Stimulated activated CD4-positive, alpha-beta T cell treated with anti-CD3 and anti-CD28 coated beads, Interleukin-2, amount 100 ng/mL, for 48 hours (primary cell): ENCODE results near the gene PDSS2.

Experiments
- DNase-seq, 2 donors: peaks; one replicate each; pipeline ENCODE4 v3.0.0-alpha.2; 2020

The PDSS2 gene

DNA sequence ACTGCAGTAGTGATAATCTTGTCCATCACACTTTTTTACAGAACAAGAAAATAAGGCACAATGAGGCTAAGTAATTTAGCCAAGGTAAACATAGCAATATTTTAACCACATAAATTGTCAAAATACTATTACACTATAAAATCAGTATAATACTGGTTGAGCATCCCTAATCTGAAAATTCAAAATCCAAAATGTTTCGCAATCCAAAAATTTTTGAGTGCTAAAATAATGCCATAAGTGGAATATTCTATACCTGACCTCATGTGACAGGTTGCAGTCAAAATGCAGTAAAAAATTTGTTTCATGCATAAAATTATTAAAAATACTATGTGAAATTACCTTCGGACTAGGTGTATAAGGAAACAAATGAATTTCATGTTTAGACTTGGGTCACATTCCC is 101.5 kb downstream of the PDSS2 start:
- DNase-seq: no peak

DNA sequence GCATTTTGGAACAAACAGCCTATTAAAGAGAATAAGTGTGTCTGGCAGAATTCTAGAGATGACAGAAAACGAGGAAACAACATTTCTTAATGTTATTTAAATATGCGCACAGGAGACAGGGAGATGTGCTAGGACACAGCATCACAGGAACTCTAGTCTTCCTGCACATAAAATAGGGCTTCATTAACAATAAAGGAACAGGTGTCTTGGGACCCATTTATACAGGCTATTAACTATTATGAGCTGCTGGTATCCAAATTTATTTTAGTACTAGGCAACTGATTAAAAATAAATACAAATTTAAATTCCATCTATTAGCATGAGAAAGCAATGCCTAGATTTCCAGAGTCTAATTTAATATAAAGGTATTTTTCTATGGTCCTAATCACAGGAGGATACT is 102.3 kb downstream of the PDSS2 start:
- DNase-seq: no peak

DNA sequence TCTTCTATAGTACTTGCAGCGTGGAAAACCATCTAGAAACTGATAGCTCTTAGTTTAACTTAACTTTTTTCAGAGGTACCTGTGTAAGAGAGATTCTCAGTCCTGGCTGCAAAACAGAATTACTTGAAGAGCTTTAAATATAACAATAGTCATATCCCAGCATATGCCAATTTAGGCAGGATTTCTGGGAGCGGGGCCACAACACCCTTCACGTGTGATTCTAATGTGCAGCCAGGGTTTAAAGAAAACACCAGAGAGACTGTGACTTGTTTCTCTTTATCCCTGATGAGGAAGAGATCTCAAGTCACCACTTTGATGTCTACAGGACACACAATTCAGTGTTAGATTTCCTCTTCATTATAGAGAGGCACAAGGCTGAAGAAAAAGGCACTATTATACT is 103.7 kb downstream of the PDSS2 start:
- DNase-seq: no peak

DNA sequence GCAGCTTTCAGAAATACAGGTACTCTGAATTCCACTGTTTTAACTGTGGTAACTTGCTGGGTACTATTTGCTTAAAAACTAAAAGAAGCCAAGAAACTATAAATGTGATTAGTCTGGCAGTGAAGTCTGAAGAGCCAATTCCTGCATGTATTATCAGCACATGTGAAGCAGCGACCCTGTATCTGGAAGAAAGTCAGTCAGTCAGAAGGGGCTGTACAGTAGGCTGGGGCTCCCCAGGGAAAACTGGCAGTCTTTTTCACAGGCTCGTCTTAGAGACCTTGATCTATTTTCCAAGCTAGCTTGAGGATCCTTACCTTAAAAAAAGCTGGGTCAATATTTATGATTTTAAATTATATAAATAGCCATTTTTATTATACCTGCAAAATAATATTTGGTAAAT is 104.9 kb downstream of the PDSS2 start:
- DNase-seq: no peak

DNA sequence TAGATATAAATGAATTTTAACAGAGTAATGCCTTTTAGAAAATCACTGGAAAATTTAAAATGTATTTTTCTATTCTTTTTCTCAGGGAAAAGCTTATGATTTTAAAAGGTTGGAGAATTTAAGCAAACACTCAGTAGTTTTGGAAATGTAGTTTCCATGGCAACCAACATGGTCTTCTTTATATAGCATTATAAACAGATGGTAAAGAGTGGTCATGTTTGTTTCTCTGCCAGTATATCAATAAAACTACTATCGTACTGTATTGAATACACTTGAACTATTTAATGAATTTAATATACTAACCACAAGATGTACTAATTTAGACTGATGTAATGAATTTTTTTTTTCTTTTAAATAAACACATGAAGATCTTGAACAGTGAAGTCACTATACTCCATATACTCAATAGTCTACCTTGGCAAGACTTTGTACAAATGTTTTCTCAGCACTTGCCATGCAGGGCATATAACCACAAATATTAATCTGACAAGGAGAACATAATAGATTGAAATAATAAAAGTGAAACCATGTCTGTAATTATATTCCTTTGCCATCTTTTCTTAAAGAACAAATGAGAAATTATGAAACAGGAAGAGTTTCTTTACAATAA is 105.5 kb downstream of the PDSS2 start:
- DNase-seq: no peak

DNA sequence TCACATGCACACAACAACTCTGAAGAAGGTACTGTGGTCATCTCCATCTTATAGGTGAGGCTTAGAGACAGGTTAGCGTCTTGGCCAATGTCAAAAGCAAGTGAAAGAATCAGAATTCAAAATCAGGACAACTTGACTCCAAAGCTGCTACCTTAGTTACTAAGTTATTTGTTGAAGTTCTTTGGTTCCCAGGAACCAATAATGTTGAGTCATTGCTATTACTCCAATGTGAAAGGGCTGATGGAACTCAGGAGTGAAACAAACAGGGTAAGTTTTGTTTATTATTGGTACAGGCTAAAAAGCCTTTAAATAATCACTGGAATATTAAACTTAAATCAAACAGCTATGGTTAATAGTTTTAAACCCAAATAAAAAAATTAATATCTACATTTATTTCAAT is 111.1 kb downstream of the PDSS2 start:
- no peak for DNase-seq

DNA sequence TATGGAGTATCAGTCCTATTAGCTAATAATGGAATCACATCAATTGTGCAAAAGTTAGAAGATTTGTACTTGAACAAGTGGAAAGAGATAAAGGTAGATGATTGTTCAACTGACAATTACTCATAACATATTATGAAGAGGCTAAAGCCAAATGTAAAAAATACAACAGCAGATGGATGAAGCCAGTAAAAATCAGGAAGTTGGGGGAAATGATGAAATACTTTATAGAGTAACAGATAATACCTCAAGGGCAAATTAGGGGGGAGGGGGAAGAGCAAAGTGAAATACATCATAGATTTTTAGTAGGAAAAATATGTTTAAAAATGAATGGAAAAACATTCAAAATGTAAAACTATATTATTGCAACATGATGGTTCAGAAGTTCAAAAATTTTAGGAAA is 114.0 kb downstream of the PDSS2 start:
- no peak for DNase-seq

DNA sequence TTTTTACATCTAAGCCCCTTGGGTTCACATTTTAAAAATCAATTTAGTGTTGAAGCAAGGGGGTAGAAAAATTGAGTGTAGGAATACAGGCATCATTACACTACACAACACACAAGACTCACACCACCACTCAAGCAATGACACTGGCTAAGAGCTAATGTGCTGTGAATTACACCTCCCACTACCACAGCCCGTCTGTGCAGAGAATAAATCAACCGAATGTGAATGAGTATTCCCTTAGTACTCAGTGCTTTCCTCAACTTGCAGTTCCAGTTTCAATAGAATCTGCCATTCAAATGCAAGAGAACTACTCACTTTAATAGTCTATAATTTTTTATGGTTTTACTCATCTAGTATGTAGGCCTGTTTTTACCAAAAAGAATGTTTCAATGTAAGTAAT is 114.4 kb downstream of the PDSS2 start:
- no peak for DNase-seq

DNA sequence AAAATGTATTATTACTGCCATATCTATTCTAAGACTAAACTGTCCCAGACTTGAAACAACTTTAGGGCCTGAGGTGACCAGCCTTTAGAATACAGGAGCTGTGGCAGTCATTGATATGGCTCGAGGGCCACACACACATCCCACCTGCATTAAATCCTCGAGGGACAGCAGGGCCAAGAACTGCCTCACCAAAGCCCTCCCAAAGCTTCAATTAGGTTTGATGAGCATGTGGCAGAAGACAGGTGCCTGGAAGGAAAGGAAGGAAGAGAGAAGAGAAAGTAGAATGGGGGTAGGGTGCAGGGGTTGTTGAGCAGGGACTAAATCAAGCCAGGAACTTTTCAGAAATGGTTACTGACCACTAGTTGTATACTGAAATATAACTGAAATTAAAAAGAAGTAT is 115.0 kb downstream of the PDSS2 start:
- DNase-seq: no peak

DNA sequence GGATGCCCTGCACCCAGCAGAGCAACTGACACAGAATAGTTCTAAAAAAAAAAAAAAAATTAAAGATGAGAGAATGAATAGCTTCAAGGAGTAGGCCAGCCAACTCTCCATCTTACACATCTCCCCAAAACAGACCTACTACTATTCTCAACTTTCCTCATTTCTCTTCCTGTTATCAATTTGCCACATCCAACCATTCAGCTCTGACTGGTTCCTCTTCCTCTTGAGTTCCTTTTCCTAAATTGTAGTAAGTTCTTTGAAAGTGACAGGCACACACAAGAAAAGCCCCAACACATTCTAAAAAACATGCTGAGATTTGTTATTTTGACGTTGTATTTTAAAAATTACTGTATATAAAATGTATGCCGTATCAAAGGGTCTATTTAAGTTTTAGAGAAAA is 117.2 kb downstream of the PDSS2 start:
- no peak for DNase-seq

DNA sequence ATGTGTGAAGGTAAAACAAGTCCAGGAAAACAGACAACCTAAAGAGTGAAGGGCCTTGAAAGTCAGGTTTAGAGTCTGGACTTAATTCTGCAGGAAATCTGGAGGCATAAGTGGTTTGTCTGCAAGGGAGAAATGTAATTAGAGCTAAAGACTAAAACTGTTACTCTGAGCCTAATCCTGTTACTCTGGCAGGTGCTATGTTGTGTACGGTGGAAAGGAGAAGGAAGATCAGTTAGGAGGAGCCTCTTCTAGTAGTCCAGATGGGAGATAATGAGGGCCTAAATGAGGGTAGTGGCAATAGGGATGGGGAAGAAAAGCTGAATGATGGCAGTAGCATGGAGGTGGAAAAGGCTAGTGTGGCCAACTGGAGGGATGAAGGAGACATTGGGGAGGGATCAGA is 118.5 kb downstream of the PDSS2 start:
- no peak for DNase-seq

DNA sequence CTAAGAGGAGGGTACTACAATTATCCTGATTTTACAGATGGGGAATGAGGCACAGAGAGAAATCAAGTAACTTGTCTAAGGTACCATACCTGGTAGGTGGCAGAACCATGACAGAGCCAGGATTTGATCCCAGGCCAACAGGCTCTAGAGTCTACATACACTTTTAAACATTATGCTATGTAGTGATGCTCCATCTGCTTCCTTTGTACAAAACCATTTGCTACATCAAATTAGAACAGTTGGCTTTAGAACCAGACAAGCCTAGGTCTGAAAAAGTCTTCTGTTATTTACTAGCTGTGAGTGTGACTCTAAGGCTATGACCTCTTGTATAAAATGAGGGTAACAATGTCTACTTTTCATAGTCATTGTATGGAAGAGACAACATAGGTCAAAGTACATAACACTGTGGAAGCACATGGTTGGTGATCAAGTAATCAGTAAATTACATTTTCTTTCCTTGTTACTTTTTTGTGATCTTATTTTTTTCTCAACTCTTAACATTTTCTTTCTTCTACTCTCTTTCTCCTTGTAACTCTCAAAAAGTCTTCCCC is 122.1 kb downstream of the PDSS2 start:
- no peak for DNase-seq

DNA sequence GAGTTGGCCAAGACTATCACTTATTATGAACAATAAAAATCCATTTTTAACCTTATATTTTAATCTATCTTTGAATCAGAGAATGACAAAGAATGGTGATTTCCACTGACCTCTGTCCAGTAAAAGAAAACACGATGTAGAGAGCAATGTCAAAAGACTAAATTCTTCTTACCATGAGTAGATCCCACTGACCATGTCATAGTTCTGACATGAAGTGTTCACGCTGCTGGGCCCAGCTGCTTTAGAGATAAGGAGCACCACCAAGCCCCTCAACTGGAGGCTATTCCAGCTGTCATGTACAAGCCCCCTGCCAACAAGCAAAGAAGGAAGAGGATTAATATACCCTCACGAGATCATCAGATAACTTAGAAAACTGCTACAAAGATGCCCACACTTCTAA is 125.3 kb downstream of the PDSS2 start:
- DNase-seq: no peak

DNA sequence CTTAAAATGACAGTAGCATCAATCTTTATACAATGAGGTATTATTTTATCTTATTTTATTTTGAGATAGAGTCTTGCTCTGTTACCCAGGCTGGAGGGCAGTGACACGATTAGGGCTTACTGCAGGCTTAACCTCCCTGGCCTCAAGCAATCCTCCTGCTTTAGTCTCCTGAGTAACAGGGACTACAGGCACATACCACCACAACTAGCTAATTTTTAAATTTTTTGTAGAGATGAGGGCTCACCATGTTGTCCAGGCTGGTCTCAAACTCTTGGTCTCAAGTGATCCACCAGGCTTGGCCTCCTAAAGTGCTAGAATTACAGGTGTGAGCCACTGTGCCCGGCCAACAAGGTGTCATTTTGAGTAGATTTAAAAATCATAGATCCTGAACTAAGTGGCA is 125.9 kb downstream of the PDSS2 start:
- no peak for DNase-seq

DNA sequence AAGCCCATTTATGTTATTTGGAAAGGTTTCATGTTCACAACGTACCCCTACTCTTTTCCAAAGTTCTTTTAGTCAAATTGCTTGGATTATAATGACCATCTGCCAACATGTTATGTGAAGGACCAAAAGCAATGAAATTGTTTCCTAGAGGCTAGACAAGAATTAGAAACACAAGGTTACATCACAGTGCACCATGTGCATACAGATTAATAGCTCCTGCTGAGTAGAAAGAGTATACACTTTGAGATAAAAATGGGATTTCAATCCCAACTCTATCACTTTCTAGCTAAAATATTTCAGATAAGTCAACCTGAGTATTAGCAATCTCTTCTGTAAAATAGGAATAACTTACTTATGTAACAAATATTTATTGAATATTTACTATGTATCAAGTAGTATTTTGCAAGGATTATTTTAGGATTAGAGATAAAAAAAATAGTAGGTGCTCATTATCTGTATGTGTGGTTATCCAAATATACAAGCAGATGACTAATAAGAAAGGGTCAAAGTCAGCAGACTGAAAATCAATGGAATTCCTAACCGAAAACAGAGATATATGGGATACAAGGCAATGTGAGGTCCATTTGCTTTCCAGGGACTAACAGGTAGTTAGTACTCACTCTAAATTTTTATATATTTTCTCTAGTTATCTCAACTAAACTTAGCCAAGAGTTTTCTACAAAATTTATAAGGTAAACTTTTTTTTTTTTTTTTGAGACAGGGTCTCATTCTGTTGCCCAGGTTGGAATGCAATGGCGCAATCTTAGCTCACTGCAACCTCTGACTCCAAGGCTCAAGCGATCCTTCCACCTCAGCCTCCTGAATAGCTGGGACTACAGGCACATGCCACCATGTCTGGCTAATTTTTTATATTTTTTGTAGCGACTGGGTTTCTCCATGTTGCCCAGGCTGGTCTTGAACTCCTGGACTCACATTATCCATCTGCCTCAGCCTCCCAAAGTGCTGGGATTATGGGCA is 127.7 kb downstream of the PDSS2 start:
- no peak for DNase-seq

DNA sequence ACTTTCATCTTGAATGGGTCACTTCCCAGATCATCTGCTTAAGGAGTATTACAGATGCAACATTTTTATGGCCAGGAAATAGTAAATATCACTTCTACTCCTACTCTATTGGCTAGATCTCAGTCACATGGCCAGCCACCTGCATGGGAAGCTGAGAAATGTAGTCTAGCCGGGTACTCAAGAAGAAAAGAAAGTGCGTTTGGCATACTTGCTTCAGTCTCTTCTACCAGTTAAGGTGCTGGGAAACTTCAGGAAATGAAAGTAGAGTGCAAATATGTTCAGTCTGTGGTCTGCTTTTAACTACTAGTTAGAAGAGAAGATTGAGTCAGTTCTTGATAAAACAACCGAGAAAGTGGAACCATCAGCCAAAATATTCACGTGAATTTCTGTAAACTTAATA is 129.2 kb downstream of the PDSS2 start:
- no peak for DNase-seq

DNA sequence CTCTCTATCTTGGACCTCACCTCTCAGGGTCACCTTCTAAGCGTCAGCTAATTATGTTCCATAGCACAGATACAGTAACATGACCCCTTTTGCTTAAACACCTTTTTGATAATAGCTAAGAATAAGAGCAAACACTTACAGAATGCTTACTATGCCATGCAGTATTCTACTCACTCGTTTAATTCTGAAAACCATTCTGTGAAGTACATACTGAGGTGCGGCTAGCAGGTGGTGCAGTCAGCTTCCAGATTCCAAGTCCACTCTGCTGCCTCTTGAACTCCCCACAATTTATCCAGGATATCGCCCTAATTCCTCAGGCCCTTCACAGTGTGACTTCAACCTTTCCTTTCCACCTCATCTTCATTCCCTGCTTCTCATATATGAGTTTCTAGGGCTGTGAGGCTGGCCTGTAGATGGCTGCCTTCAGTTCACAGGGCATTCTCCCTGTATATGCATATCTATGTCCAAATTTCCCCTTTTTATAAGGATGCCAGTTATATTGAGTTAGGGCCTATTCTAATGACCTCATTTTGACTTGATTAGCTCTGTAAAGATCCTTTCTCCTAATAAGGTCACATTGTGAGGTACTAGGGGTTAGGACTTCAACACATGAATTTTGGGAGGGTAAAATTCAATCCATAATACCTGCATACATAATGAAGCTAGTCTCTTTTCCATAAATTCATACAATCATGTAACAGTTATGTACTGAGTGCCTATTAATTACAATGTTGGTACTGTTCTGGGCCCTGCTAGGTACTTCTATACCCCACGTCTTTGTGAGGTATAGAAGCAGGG is 130.1 kb downstream of the PDSS2 start:
- no peak for DNase-seq

DNA sequence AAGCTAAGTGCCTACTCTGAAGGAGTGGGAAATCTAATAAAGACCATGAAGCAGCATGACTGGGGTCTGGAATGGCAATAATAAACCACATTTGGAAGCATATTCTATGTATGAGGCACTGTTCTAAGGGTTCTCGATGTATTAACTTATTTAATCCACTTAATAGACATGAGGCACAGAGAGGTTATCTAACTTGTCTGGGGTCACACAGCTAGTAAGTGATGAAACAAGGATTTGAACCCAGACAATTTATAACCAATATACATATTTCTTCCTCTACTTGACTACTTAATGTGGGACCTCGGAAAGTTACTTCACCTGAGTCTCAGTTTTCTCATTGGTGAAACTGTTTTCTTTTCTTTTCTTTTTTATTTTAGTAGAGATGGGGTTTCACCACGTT is 131.3 kb downstream of the PDSS2 start:
- DNase-seq: no peak

DNA sequence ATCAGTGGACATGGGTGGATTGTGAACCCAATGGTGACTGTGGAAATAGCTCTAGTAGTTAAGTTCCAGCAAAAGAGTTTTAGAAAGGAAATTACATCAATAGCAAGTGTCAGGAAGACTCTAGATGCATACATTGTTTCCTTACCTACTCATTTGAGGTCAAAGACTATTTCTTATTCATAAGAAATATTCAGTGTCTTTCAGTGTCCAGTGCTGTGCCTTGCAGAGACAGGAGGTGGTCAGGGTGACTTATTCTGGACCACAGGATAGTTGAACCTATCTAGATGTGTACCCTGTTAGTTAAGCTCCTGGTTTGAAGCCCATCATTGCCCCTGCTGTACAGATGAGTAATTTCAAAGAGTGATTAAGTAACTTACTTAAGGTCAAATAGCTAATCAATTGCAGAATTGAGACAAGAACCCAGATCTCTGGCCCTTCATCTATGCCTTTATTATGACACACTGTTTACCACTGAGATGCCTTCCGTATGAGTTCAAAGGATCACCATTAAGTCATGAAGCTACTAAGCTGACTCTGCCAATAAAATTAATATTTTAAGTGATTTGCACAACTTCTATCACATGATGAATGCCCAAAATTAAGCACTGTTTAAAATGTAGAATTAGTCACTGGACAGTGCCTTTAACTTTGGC is 136.1 kb downstream of the PDSS2 start:
- DNase-seq: no peak

DNA sequence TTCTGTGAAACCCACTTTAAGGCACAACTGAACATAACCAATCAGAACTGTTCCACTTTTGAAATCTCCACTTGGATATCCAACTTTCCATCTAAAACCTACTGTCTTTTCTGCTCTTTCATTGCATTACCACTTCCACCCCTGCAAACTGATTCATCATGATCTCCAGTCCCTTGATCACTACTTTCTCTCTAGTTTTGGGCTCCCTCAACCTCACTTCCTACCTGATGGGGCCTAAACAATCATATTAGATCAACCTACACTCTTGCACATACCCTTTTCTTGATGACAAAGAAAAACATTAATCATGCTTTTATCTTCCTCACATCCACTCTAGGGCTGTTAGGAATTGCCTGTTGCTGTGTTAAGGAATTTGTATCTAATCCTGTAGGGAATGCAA is 137.6 kb downstream of the PDSS2 start:
- no peak for DNase-seq

DNA sequence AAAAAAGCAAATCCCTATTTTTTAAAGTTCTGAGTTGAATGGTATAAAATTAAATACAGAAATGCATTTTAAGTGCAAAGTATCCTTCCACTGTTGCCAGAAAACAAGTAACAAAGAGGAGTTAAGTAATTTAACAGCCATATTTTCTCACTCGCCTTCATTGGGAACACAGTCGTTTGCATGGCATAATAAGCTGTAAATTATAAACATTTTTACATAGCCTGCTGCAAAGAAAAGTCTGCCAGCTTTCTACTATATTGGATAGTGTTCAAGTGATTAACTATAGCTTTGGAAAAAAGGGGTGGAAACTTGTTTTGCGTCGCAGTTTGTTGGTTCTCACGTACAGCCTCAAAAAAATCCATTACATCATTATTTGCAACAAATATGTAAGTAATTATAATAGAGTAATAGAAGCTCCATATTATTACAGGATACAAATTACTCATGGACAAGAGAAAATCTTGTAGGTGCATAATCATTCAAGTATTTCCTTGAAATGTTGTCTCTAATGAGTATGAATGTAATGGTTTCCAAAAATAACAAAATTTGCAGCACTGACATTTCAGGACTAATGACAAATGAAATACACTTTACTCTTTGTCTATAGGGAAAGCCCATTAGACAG is 139.3 kb downstream of the PDSS2 start:
- DNase-seq: no peak

DNA sequence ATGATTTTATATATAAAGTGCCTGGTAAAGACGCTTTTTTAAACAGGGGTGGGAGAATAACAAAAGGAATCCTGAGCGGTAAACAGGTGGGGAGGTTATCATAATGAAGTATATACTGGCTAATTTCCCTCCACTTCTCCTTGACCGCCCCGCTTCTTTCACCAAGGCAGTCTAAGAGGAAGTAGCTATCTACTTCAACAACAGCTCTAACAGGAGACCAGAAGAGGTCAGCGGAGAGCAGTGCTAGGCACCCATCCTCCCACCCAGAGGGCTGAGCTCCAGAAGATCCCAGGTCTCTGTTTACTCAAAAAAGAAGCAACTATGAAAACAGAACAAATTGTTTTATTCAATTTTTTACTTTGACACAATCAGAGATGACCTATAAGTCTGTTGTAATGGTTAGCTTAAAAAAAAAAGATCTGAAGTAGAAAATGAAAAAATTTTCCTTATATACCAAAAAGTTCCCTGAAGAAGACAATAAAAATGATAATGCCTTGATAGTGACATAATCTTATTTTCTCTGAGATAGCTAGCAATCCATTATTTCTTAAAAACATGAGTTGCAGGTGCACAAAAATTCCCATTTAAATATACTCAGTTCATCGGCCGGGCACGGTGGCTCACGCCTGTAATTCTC is 141.1 kb downstream of the PDSS2 start:
- peak; percentile 14 to 20 for DNase-seq
